Keratinocyte (primary cell): ENCODE results near the gene APP. TPM values are rescaled to one million over a fixed set of nuclear protein-coding genes. Genes with fewer than 3 reads are reported as not detected.

Experiments
- DNase-seq: peaks from one replicate; pipeline ENCODE4 v3.0.0-alpha.2; 2011; ENCODE audit warnings: low read depth, missing footprints, low spot score
- FAIRE-seq: peaks from 2 replicates; lab custom pipeline; 2011; peaks lifted over from hg19 to GRCh38; lab: Jason Lieb, UNC
- H2AFZ ChIP-seq: 2 replicates; pipeline ENCODE4 v1.6.0; 2012; ENCODE audit warnings: low read length, control low read depth, inconsistent platforms; ENCODE audit not compliant: control insufficient read depth
- H3K27ac ChIP-seq: 2 replicates; pipeline ENCODE4 v1.5.1; 2011; ENCODE audit warnings: low read length; ENCODE audit not compliant: control insufficient read depth, insufficient read depth
- H3K27me3 ChIP-seq: 3 replicates; pipeline ENCODE4 v1.6.0; 2011; ENCODE audit warnings: low read length; ENCODE audit not compliant: control insufficient read depth, insufficient read depth; ENCODE audit errors: extremely low read depth
- H3K36me3 ChIP-seq, 2 experiments: 2 replicates in 1 of 2; 3 replicates in 1 of 2; pipeline ENCODE4 v1.5.1; 2011; ENCODE audit warnings: low read length in 2 of 2, mild to moderate bottlenecking in 1 of 2; ENCODE audit not compliant: control insufficient read depth in 2 of 2, insufficient read depth in 2 of 2; ENCODE audit errors: extremely low read depth in 1 of 2
- H3K4me1 ChIP-seq: 3 replicates; pipeline ENCODE4 v1.5.1; 2011; ENCODE audit warnings: low read length; ENCODE audit not compliant: control insufficient read depth, insufficient read depth; ENCODE audit errors: extremely low read depth
- H3K4me2 ChIP-seq: 3 replicates; pipeline ENCODE4 v1.6.0; 2011; ENCODE audit warnings: low read depth, low read length; ENCODE audit not compliant: control insufficient read depth, insufficient read depth; ENCODE audit errors: extremely low read depth
- H3K4me3 ChIP-seq, 3 experiments: fragments of 200-600 bp in 1 of 3; sonication (generic) in 1 of 3; 2 replicates in 2 of 3; 3 replicates in 1 of 3; pipeline ENCODE4 v1.5.1; 2011 to 2016; ENCODE audit warnings: low read length in 3 of 3, mild to moderate bottlenecking in 3 of 3, control low read depth in 2 of 3, inconsistent platforms in 1 of 3, low read depth in 1 of 3, mixed read lengths in 1 of 3, mixed run types in 1 of 3, moderate library complexity in 1 of 3; ENCODE audit not compliant: control insufficient read depth in 2 of 3, insufficient read depth in 2 of 3; ENCODE audit errors: extremely low read depth in 1 of 3
- H3K79me2 ChIP-seq: 2 replicates; pipeline ENCODE4 v1.6.0; 2012; ENCODE audit warnings: low read length; ENCODE audit not compliant: control insufficient read depth, insufficient read depth
- H3K9ac ChIP-seq: 3 replicates; pipeline ENCODE4 v1.6.0; 2011; ENCODE audit warnings: low read length; ENCODE audit not compliant: control insufficient read depth, insufficient read depth; ENCODE audit errors: extremely low read depth
- H3K9me1 ChIP-seq: 3 replicates; pipeline ENCODE4 v1.6.0; 2011; ENCODE audit warnings: low read length; ENCODE audit not compliant: control insufficient read depth, insufficient read depth; ENCODE audit errors: extremely low read depth
- H3K9me3 ChIP-seq: 2 replicates; pipeline ENCODE4 v1.5.1; 2012; ENCODE audit warnings: low read depth, low read length; ENCODE audit not compliant: control insufficient read depth
- H4K20me1 ChIP-seq: 3 replicates; pipeline ENCODE4 v1.6.0; 2011; ENCODE audit warnings: low read length; ENCODE audit not compliant: control insufficient read depth, insufficient read depth; ENCODE audit errors: extremely low read depth
- CTCF ChIP-seq, 3 experiments: IDR thresholded peaks in 1 of 3; conservative IDR thresholded peaks in 1 of 3; optimal IDR thresholded peaks in 1 of 3; 2 replicates in 2 of 3; 3 replicates in 1 of 3; pipeline versions ENCODE3 to v1.5.1; 2011; ENCODE audit warnings: low read length in 3 of 3, mild to moderate bottlenecking in 3 of 3, moderate library complexity in 2 of 3, control low read depth in 1 of 3, inconsistent platforms in 1 of 3; ENCODE audit not compliant: insufficient read depth in 2 of 3; ENCODE audit errors: extremely low read depth in 1 of 3
- EZH2 ChIP-seq: IDR thresholded peaks from one replicate; pipeline ENCODE4 v1.6.1; 2012; ENCODE audit warnings: inconsistent platforms, mild to moderate bottlenecking, low read length, moderate library complexity
- dilution Hi-C: fragments of 300-500 bp; cut with MboI; formaldehyde crosslinking; loops from one replicate; pipeline ENCODE4 v1.7.0; 2020; ENCODE audit warnings: low sequenced_read_pairs; ENCODE audit not compliant: extremely low pct_ligation_motif_present
- polyA plus RNA-seq, 5 experiments: library from polyadenylated mRNA; depleted of rRNA in 3 of 5; stranded (reverse) in 3 of 5; stranded (forward) in 1 of 5; unstranded in 1 of 5; fragments of >200 nt; gene quantifications; 1 replicate in 1 of 5; 2 replicates in 3 of 5; 3 replicates in 1 of 5; pipeline versions ENCODE4 v1.2.1 to v1.2.3, GENCODE V29; 2011 to 2012; ENCODE audit warnings: missing spikeins in 2 of 5, low read depth in 1 of 5, low replicate concordance in 1 of 5

The APP gene
- polyA plus RNA-seq, 1 donor (not counting 4 experiments of a cell fraction or from before 2014, with no cell fraction given), result 1,015 TPM

DNA sequence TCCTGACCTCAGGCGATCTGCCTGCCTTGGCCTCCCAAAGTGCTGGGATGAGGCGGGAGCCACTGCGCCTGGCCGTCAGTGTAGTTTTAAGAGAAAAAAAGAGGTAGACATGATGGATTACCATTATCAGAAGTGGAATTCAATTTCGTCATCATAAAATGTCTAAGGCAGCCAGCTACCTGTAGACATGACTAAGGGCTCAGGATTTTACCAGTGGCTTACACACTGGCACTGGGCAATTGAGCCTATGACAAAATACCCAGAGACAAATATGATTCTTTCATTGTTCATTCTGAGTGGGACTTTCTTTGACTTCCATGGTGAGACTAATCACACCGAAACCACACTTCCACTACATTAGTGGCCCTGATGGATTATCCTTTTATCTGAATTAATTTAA is 254.3 kb downstream of the APP start:
- H3K79me2 ChIP-seq, result peaks cover 19% of the 10 kb centered on the region

GRCh38 chr21:25913479-25913878 is 257.1 kb downstream of the APP start:
- H3K9ac ChIP-seq, result no peak overlapping the region
- H4K20me1 ChIP-seq, result no peaks in the 10 kb centered on the region
- H3K27ac ChIP-seq, result no peak overlapping the region
- TF ChIP-seq CTCF (optimal IDR thresholded peaks at IDR 0.05 in 1 of 3, IDR thresholded peaks at IDR 0.05 in 1 of 3, conservative IDR thresholded peaks at IDR 0.05 in 1 of 3; ENCODE audit: extremely low read depth in 1 of 3, insufficient read depth in 2 of 3, low read length in 3 of 3), result no peak
- TF ChIP-seq EZH2, result no peak
- H3K9me1 ChIP-seq, result no peaks in the 10 kb centered on the region
- H2AFZ ChIP-seq, result no peak overlapping the region
- no peak overlapping the region for H3K4me2 ChIP-seq
- H3K4me3 ChIP-seq, result no peak overlapping the region
- no peaks in the 10 kb centered on the region for H3K4me1 ChIP-seq
- DNase-seq (no peak), FAIRE-seq (no peak)
- no peaks in the 10 kb centered on the region for H3K27me3 ChIP-seq
- H3K9me3 ChIP-seq, result no peaks in the 10 kb centered on the region
- peaks cover 19% of the 10 kb centered on the region for H3K79me2 ChIP-seq
- dilution Hi-C loops, result no loop called here
- peaks cover 7 to 8% of the 10 kb centered on the region in 2 experiments for H3K36me3 ChIP-seq

More for the DNA sequence above, 254.3 kb downstream of the APP start:
- no peak for TF ChIP-seq CTCF (optimal IDR thresholded peaks at IDR 0.05 in 1 of 3, IDR thresholded peaks at IDR 0.05 in 1 of 3, conservative IDR thresholded peaks at IDR 0.05 in 1 of 3; ENCODE audit: extremely low read depth in 1 of 3, insufficient read depth in 2 of 3, low read length in 3 of 3)
- TF ChIP-seq EZH2, result no peak
- no peaks in the 10 kb centered on the region for H3K9me1 ChIP-seq
- no peaks in the 10 kb centered on the region for H3K9me3 ChIP-seq
- no peaks in the 10 kb centered on the region for H4K20me1 ChIP-seq
- peaks cover 5 to 7% of the 10 kb centered on the region in 2 experiments for H3K36me3 ChIP-seq
- H3K4me2 ChIP-seq, result no peak overlapping the region
- DNase-seq (no peak), FAIRE-seq (no peak)
- no peak overlapping the region for H2AFZ ChIP-seq
- H3K4me1 ChIP-seq, result no peaks in the 10 kb centered on the region
- H3K27me3 ChIP-seq, result no peaks in the 10 kb centered on the region
- no peak overlapping the region for H3K4me3 ChIP-seq
- H3K27ac ChIP-seq, result no peak overlapping the region
- no peak overlapping the region for H3K9ac ChIP-seq
- dilution Hi-C loops, result no loop called here
